ENCODE results near the gene CALHM2. TPM values are rescaled to one million over a fixed set of nuclear protein-coding genes. Genes with fewer than 3 reads are reported as not detected.

The CALHM2 gene
- total and polyA plus RNA-seq, 4 donors, result 1.6 to 5.0 (median 3.2) TPM

DNA sequence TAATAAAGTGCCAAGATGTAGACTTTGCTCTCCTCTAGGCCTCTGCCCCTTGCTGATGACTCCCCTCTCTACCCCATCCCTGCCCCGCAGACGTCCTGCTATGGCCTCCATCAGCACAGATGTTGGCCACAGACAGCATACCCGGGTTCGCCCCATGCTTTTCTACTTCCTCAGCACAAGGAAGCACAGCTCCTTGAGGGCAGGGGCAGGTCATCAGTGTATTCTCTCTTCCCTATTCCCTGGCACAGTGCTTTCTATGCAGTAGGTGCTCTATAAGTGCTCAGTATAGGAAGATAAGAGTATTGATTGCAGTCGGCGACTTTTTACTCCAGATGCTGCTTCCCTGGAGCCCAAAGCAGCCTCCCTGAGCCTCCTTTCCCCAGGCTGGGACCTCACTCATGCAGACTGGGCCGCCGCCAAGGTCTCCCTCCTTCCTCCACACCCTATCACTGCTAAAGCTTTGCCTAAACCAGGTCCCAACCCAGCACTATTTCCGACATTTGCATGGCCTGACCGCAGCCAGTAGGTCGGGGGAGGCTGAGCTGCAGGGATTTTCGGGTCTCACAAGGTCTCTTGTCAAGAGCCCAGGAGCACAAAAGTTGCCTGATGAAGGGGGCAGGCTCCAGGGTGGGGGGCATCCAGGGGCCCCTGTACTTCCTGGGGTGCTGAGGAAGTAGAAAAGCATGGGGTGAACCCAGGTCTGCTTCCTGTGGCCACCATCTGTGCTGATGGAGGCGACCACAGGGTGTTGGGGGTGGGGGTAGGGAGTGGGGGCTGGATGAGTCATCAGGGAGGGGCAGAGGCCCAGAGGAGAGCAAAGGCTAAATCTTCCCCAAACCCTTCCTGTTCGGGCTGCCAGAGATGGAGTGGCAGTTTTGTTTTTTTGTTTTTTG is 18.8 kb upstream of the CALHM2 start:
- DNase-seq (ENCODE audit: low spot score), result no peak

DNA sequence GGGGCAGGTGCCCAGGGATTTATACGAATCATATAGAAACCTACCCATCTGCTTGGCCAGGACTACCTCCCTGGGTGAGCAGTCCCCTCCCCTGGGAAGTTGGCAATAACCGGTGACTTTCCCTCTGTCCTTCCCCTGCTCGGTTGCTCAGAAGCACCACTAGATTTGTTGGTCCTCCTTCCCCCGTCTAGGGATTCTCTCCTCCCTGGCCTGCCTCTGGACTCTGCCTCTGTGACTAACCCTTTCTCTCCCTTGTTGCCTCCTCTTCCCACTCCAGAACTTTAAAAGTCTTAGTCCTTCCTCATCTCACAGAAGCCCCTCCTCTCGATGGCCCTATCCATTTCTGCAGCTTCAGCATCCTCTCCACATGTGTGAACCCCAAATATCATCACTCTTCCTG is 17.0 kb upstream of the CALHM2 start:
- H3K27me3 ChIP-seq (ENCODE audit: control insufficient read depth in 4 of 4, insufficient read depth in 4 of 4, low read length in 3 of 4), result no peaks in the 10 kb centered on the region
- no peak overlapping the region for H3K9ac ChIP-seq (ENCODE audit: low read depth in 1 of 2, low read length in 2 of 2)
- no peaks in the 10 kb centered on the region for H3K36me3 ChIP-seq (ENCODE audit: control insufficient read depth in 4 of 4, insufficient read depth in 3 of 4, low read depth in 1 of 4, low read length in 3 of 4)
- no peaks in the 10 kb centered on the region for H3K4me1 ChIP-seq (ENCODE audit: control insufficient read depth in 4 of 4, insufficient read depth in 4 of 4, low read length in 3 of 4)
- no peaks in the 10 kb centered on the region for H3K9me3 ChIP-seq (ENCODE audit: control insufficient read depth in 4 of 4, low read length in 3 of 4)
- no peak for DNase-seq (ENCODE audit: low spot score)
- 62% methylated on average over 5 of the region's 5 CpGs for WGBS
- no peak overlapping the region for H3K4me3 ChIP-seq (ENCODE audit: low read depth in 1 of 3, low read length in 3 of 3)
- no peak overlapping the region for H3K27ac ChIP-seq (ENCODE audit: low read depth in 1 of 2, low read length in 2 of 2)
- TF ChIP-seq, protein P1, sequence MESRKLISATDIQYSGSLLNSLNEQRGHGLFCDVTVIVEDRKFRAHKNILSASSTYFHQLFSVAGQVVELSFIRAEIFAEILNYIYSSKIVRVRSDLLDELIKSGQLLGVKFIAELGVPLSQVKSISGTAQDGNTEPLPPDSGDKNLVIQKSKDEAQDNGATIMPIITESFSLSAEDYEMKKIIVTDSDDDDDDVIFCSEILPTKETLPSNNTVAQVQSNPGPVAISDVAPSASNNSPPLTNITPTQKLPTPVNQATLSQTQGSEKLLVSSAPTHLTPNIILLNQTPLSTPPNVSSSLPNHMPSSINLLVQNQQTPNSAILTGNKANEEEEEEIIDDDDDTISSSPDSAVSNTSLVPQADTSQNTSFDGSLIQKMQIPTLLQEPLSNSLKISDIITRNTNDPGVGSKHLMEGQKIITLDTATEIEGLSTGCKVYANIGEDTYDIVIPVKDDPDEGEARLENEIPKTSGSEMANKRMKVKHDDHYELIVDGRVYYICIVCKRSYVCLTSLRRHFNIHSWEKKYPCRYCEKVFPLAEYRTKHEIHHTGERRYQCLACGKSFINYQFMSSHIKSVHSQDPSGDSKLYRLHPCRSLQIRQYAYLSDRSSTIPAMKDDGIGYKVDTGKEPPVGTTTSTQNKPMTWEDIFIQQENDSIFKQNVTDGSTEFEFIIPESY (IDR thresholded peaks at IDR 0.05), result no peak
- TF ChIP-seq, protein P2, sequence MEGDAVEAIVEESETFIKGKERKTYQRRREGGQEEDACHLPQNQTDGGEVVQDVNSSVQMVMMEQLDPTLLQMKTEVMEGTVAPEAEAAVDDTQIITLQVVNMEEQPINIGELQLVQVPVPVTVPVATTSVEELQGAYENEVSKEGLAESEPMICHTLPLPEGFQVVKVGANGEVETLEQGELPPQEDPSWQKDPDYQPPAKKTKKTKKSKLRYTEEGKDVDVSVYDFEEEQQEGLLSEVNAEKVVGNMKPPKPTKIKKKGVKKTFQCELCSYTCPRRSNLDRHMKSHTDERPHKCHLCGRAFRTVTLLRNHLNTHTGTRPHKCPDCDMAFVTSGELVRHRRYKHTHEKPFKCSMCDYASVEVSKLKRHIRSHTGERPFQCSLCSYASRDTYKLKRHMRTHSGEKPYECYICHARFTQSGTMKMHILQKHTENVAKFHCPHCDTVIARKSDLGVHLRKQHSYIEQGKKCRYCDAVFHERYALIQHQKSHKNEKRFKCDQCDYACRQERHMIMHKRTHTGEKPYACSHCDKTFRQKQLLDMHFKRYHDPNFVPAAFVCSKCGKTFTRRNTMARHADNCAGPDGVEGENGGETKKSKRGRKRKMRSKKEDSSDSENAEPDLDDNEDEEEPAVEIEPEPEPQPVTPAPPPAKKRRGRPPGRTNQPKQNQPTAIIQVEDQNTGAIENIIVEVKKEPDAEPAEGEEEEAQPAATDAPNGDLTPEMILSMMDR (IDR thresholded peaks at IDR 0.05; ENCODE audit: low read depth, low read length, missing input control), result no peak
- TF ChIP-seq, protein P3, sequence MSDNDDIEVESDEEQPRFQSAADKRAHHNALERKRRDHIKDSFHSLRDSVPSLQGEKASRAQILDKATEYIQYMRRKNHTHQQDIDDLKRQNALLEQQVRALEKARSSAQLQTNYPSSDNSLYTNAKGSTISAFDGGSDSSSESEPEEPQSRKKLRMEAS (IDR thresholded peaks at IDR 0.05), result no peak
- TF ChIP-seq RXRA (IDR thresholded peaks at IDR 0.05) (no peak), FOXA1 (IDR thresholded peaks at IDR 0.05) (no peak), JUND (IDR thresholded peaks at IDR 0.05) (no peak), FOXA2 (IDR thresholded peaks at IDR 0.05) (no peak), GABPA (IDR thresholded peaks at IDR 0.05 in 1 of 2, conservative IDR thresholded peaks at IDR 0.05 in 1 of 2) (no peak), HNF4A (conservative IDR thresholded peaks at IDR 0.05) (no peak), TAF1 (conservative IDR thresholded peaks at IDR 0.05) (no peak), YY1 (IDR thresholded peaks at IDR 0.05) (no peak), RAD21 (IDR thresholded peaks at IDR 0.05) (no peak)
- TF ChIP-seq, protein P4, sequence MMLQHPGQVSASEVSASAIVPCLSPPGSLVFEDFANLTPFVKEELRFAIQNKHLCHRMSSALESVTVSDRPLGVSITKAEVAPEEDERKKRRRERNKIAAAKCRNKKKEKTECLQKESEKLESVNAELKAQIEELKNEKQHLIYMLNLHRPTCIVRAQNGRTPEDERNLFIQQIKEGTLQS (IDR thresholded peaks at IDR 0.05), result no peak

More for the DNA sequence above, 18.8 kb upstream of the CALHM2 start:
- H3K9me3 ChIP-seq (ENCODE audit: control insufficient read depth in 4 of 4, low read length in 3 of 4), result no peaks in the 10 kb centered on the region
- no peaks in the 10 kb centered on the region for H3K27me3 ChIP-seq (ENCODE audit: control insufficient read depth in 4 of 4, insufficient read depth in 4 of 4, low read length in 3 of 4)
- 64% methylated on average over 14 of the region's 14 CpGs for WGBS
- TF ChIP-seq, protein P1 (IDR thresholded peaks at IDR 0.05), result no peak
- TF ChIP-seq TAF1 (conservative IDR thresholded peaks at IDR 0.05) (no peak), RXRA (IDR thresholded peaks at IDR 0.05) (no peak), RAD21 (IDR thresholded peaks at IDR 0.05) (no peak), YY1 (IDR thresholded peaks at IDR 0.05) (no peak), FOXA2 (IDR thresholded peaks at IDR 0.05) (no peak), HNF4A (conservative IDR thresholded peaks at IDR 0.05) (no peak), SP1 (IDR thresholded peaks at IDR 0.05) (no peak), HNF4G (IDR thresholded peaks at IDR 0.05) (no peak), JUND (IDR thresholded peaks at IDR 0.05) (no peak), EGR1 (IDR thresholded peaks at IDR 0.05; ENCODE audit: low read depth in 2 of 2) (no peak), GABPA (IDR thresholded peaks at IDR 0.05 in 1 of 2, conservative IDR thresholded peaks at IDR 0.05 in 1 of 2) (no peak)
- TF ChIP-seq, protein P4 (IDR thresholded peaks at IDR 0.05), result no peak
- TF ChIP-seq, protein P5, sequence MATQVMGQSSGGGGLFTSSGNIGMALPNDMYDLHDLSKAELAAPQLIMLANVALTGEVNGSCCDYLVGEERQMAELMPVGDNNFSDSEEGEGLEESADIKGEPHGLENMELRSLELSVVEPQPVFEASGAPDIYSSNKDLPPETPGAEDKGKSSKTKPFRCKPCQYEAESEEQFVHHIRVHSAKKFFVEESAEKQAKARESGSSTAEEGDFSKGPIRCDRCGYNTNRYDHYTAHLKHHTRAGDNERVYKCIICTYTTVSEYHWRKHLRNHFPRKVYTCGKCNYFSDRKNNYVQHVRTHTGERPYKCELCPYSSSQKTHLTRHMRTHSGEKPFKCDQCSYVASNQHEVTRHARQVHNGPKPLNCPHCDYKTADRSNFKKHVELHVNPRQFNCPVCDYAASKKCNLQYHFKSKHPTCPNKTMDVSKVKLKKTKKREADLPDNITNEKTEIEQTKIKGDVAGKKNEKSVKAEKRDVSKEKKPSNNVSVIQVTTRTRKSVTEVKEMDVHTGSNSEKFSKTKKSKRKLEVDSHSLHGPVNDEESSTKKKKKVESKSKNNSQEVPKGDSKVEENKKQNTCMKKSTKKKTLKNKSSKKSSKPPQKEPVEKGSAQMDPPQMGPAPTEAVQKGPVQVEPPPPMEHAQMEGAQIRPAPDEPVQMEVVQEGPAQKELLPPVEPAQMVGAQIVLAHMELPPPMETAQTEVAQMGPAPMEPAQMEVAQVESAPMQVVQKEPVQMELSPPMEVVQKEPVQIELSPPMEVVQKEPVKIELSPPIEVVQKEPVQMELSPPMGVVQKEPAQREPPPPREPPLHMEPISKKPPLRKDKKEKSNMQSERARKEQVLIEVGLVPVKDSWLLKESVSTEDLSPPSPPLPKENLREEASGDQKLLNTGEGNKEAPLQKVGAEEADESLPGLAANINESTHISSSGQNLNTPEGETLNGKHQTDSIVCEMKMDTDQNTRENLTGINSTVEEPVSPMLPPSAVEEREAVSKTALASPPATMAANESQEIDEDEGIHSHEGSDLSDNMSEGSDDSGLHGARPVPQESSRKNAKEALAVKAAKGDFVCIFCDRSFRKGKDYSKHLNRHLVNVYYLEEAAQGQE (IDR thresholded peaks at IDR 0.05), result no peak
- H3K4me1 ChIP-seq (ENCODE audit: control insufficient read depth in 4 of 4, insufficient read depth in 4 of 4, low read length in 3 of 4), result no peaks in the 10 kb centered on the region
- H3K27ac ChIP-seq (ENCODE audit: low read depth in 1 of 2, low read length in 2 of 2), result no peak overlapping the region
- H3K36me3 ChIP-seq (ENCODE audit: control insufficient read depth in 4 of 4, insufficient read depth in 3 of 4, low read depth in 1 of 4, low read length in 3 of 4), result no peaks in the 10 kb centered on the region
- no peak overlapping the region for H3K9ac ChIP-seq (ENCODE audit: low read depth in 1 of 2, low read length in 2 of 2)
- no peak overlapping the region for H3K4me3 ChIP-seq (ENCODE audit: low read depth in 1 of 3, low read length in 3 of 3)
